K562 (cell line): Measurements from ENCODE around the gene LINGO3.

Experiments
- MAFF ChIP-seq: IDR thresholded peaks from 2 replicates; pipeline ENCODE4 v1.6.1; 2012; ENCODE audit warnings: low read length, improper control_type of control experiment
- MTA1 ChIP-seq: fragments of 450-650 bp; IDR thresholded peaks from 2 replicates; pipeline ENCODE4 v1.6.1; 2017; ENCODE audit warnings: borderline replicate concordance
- POLR2AphosphoS5 ChIP-seq: IDR thresholded peaks from 2 replicates; pipeline ENCODE4 v1.6.1; 2011; ENCODE audit warnings: mild to moderate bottlenecking, low read depth, low read length, moderate library complexity; ENCODE audit not compliant: control insufficient read depth, insufficient read depth
- RBM39 ChIP-seq: fragments of 200-400 bp; formaldehyde crosslinking; optimal IDR thresholded peaks from 2 replicates; pipeline ENCODE3; 2018; ENCODE audit warnings: low read depth, low read length
- RFX5 ChIP-seq: IDR thresholded peaks from 2 replicates; pipeline ENCODE4 v1.6.1; 2011; ENCODE audit warnings: low read depth, mild to moderate bottlenecking, improper control_type of control experiment, low read length
- SIN3B ChIP-seq: fragments of 450-650 bp; IDR thresholded peaks from 2 replicates; pipeline ENCODE4 v1.6.1; 2017; ENCODE audit warnings: low read depth, mild to moderate bottlenecking, moderate library complexity
- TRIM28 ChIP-seq: fragments of 450-650 bp; IDR thresholded peaks from 2 replicates; pipeline ENCODE4 v1.6.1; 2017
- TF ChIP-seq, protein P1 (sequence below), 3 experiments: IDR thresholded peaks in 2 of 3; conservative IDR thresholded peaks in 1 of 3; 2 replicates each; pipeline ENCODE4 v1.5.1; 2011 to 2012; ENCODE audit warnings: low read length in 3 of 3, mild to moderate bottlenecking in 3 of 3, control low read depth in 2 of 3, improper control_type of control experiment in 1 of 3, inconsistent platforms in 1 of 3, low read depth in 1 of 3, mixed read lengths in 1 of 3, moderate library complexity in 1 of 3; ENCODE audit not compliant: insufficient read depth in 2 of 3

DNA sequence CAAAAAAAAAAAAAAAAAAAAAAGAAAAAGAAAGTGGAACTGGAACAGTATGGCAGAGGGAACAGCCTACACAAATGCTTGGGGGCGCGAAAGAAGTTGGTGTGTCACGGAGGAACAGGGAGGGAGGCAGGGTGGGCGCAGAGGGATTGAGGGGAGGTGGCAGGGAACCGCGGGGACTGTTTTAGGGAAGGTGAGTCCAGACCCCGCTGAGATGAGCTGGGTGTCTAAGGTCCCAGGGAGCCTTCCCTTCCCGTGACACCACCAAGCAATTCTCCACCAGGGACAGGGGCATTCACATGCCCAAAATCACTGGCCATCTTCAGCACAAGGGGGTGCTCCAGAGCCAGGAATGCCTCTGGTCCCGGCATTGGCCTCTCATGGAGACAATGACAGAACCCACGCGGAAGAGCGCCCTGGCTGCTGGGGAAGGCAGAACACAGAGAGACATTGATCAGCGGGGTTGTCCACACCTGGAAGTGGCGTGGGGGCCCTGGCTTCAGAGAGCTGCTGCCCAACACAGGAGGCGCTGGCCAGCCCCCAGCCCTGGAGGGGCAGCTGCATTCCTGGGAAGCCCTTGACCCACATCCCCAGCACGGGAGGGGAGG lies 32.9 kb downstream of the LINGO3 start:
- TF ChIP-seq MAFF (no peak), SIN3B (no peak), MTA1 (no peak), TRIM28 (no peak), RFX5 (no peak), RBM39 (no peak), POLR2AphosphoS5 (no peak; the same call in 1 of the 2 replicates)
- TF ChIP-seq, protein P1, sequence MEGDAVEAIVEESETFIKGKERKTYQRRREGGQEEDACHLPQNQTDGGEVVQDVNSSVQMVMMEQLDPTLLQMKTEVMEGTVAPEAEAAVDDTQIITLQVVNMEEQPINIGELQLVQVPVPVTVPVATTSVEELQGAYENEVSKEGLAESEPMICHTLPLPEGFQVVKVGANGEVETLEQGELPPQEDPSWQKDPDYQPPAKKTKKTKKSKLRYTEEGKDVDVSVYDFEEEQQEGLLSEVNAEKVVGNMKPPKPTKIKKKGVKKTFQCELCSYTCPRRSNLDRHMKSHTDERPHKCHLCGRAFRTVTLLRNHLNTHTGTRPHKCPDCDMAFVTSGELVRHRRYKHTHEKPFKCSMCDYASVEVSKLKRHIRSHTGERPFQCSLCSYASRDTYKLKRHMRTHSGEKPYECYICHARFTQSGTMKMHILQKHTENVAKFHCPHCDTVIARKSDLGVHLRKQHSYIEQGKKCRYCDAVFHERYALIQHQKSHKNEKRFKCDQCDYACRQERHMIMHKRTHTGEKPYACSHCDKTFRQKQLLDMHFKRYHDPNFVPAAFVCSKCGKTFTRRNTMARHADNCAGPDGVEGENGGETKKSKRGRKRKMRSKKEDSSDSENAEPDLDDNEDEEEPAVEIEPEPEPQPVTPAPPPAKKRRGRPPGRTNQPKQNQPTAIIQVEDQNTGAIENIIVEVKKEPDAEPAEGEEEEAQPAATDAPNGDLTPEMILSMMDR (IDR thresholded peaks at IDR 0.05 in 2 of 3, conservative IDR thresholded peaks at IDR 0.05 in 1 of 3; ENCODE audit: insufficient read depth in 2 of 3, low read depth in 1 of 3, low read length in 3 of 3) = peak; percentile 64 to 73 (median 72)
